SK-N-SH treated with all-trans-retinoic acid at 6 μM for 48 hours (cell line): ENCODE results near the gene CDT1.

Source experiments
- ATAC-seq: fragments of 200-7000 bp; cut with Tn5 transposase; 3 replicates; pipeline ENCODE4 v1.9.1; 2020; ENCODE audit warnings: mild to moderate bottlenecking, moderate library complexity
- ARNTL ChIP-seq: fragments of 450-650 bp; formaldehyde crosslinking; IDR thresholded peaks from 2 replicates; pipeline ENCODE4 v1.5.0; 2020; ENCODE audit warnings: low read depth, mild to moderate bottlenecking, moderate library complexity, borderline replicate concordance
- BACH2 ChIP-seq: fragments of 250-450 bp; sonication (Bioruptor Pico); IDR thresholded peaks from 2 replicates; pipeline ENCODE4 v1.9.0; 2021; ENCODE audit warnings: mild to moderate bottlenecking, borderline replicate concordance
- ISL1 ChIP-seq: fragments of 250-450 bp; sonication (Bioruptor Pico); IDR thresholded peaks from 2 replicates; pipeline ENCODE4 v2.1.2; 2022; ENCODE audit warnings: mild to moderate bottlenecking, moderate library complexity
- OSR1 ChIP-seq: fragments of 250-450 bp; sonication (Bioruptor Pico); IDR thresholded peaks from 2 replicates; pipeline ENCODE4 v1.8.0; 2022; ENCODE audit warnings: moderate library complexity, mild to moderate bottlenecking, inconsistent platforms
- PPARA ChIP-seq: fragments of 250-450 bp; sonication (Bioruptor Pico); IDR thresholded peaks from 2 replicates; pipeline ENCODE4 v1.5.0; 2020; ENCODE audit warnings: mild to moderate bottlenecking, borderline replicate concordance
- RARB ChIP-seq: fragments of 250-450 bp; sonication (Bioruptor Pico); IDR thresholded peaks from 2 replicates; pipeline ENCODE4 v1.8.0; 2021; ENCODE audit warnings: mild to moderate bottlenecking, moderate library complexity
- TCF4 ChIP-seq: fragments of 250-450 bp; sonication (Bioruptor Pico); IDR thresholded peaks from 2 replicates; pipeline ENCODE4 v1.8.0; 2021; ENCODE audit warnings: mild to moderate bottlenecking, moderate library complexity, borderline replicate concordance
- TOX ChIP-seq: fragments of 250-450 bp; sonication (Bioruptor Pico); IDR thresholded peaks from 2 replicates; pipeline ENCODE4 v1.8.0; 2021; ENCODE audit warnings: mild to moderate bottlenecking, moderate library complexity, borderline replicate concordance
- ZC3H10 ChIP-seq: fragments of 250-450 bp; sonication (Bioruptor Pico); IDR thresholded peaks from 2 replicates; pipeline ENCODE4 v1.5.1; 2021; ENCODE audit warnings: mild to moderate bottlenecking, moderate library complexity
- ZFP3 ChIP-seq: fragments of 250-450 bp; sonication (Bioruptor Pico); IDR thresholded peaks from 2 replicates; pipeline ENCODE4 v1.5.0; 2020; ENCODE audit warnings: mild to moderate bottlenecking, moderate library complexity
- ZFP30 ChIP-seq: fragments of 450-650 bp; formaldehyde crosslinking; IDR thresholded peaks from 2 replicates; pipeline ENCODE4 v1.5.0; 2022; ENCODE audit warnings: mild to moderate bottlenecking, moderate library complexity
- ZNF70 ChIP-seq: fragments of 450-650 bp; formaldehyde crosslinking; IDR thresholded peaks from 2 replicates; pipeline ENCODE4 v1.5.0; 2020; ENCODE audit warnings: mild to moderate bottlenecking, moderate library complexity
- ZNF8 ChIP-seq: fragments of 450-650 bp; formaldehyde crosslinking; IDR thresholded peaks from 2 replicates; pipeline ENCODE4 v1.5.0; 2020; ENCODE audit warnings: mild to moderate bottlenecking, moderate library complexity
- TF ChIP-seq, protein P1 (sequence below): fragments of 250-450 bp; sonication (Bioruptor Pico); IDR thresholded peaks from 2 replicates; pipeline ENCODE4 v1.8.0; 2020; ENCODE audit warnings: mild to moderate bottlenecking, moderate library complexity, borderline replicate concordance
- TF ChIP-seq, protein P2 (sequence below): fragments of 250-450 bp; sonication (Bioruptor Pico); IDR thresholded peaks from 2 replicates; pipeline ENCODE4 v1.5.1; 2021; ENCODE audit warnings: mild to moderate bottlenecking, moderate library complexity
- TF ChIP-seq, protein P3 (sequence below): fragments of 250-450 bp; sonication (Bioruptor Pico); IDR thresholded peaks from 2 replicates; pipeline ENCODE4 v1.8.0; 2021; ENCODE audit warnings: low read depth, mild to moderate bottlenecking, moderate library complexity, borderline replicate concordance
- TF ChIP-seq, protein P4 (sequence below): fragments of 250-450 bp; sonication (Bioruptor Pico); IDR thresholded peaks from 2 replicates; pipeline ENCODE4 v1.5.1; 2020; ENCODE audit warnings: low read depth, mild to moderate bottlenecking, moderate library complexity

Gene CDT1

DNA sequence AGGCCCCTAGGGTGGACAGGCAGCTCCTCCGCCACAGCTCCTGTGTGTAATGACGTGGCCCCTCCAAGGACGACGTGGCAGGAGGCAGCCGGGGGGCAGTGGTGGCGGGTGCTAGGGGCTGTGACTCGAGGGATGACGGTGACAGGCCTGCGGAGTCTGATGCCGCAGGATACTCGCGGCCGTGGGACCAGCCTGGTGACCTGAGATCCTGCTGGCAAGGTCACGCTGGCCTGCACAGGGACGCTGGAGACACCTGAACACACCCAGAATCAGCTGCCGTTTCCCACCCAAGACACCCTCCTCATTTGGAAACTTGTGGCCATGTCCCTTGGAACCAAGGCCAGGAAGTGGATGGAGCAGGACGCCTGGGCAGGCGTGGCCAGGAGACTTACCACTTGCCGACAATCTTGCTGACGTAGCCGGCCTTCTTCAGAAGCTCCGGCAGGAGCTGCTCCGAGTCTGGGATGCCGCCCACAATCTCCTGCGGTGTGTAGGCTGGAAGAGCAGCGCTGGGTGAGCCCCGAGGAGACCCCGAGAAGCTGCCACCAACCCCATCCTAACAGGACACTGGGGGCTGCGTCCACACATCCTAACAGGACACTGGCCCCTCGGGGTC is 37.1 kb downstream of the CDT1 start:
- ATAC-seq: no peak
- TF ChIP-seq, protein P1, sequence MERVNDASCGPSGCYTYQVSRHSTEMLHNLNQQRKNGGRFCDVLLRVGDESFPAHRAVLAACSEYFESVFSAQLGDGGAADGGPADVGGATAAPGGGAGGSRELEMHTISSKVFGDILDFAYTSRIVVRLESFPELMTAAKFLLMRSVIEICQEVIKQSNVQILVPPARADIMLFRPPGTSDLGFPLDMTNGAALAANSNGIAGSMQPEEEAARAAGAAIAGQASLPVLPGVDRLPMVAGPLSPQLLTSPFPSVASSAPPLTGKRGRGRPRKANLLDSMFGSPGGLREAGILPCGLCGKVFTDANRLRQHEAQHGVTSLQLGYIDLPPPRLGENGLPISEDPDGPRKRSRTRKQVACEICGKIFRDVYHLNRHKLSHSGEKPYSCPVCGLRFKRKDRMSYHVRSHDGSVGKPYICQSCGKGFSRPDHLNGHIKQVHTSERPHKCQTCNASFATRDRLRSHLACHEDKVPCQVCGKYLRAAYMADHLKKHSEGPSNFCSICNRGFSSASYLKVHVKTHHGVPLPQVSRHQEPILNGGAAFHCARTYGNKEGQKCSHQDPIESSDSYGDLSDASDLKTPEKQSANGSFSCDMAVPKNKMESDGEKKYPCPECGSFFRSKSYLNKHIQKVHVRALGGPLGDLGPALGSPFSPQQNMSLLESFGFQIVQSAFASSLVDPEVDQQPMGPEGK: no peak
- no peak for TF ChIP-seq ZNF70 (CRISPR knock-in tag)
- TF ChIP-seq PPARA (CRISPR knock-in tag): no peak
- no peak for TF ChIP-seq TCF4 (CRISPR knock-in tag)
- no peak for TF ChIP-seq TOX (CRISPR knock-in tag)

DNA sequence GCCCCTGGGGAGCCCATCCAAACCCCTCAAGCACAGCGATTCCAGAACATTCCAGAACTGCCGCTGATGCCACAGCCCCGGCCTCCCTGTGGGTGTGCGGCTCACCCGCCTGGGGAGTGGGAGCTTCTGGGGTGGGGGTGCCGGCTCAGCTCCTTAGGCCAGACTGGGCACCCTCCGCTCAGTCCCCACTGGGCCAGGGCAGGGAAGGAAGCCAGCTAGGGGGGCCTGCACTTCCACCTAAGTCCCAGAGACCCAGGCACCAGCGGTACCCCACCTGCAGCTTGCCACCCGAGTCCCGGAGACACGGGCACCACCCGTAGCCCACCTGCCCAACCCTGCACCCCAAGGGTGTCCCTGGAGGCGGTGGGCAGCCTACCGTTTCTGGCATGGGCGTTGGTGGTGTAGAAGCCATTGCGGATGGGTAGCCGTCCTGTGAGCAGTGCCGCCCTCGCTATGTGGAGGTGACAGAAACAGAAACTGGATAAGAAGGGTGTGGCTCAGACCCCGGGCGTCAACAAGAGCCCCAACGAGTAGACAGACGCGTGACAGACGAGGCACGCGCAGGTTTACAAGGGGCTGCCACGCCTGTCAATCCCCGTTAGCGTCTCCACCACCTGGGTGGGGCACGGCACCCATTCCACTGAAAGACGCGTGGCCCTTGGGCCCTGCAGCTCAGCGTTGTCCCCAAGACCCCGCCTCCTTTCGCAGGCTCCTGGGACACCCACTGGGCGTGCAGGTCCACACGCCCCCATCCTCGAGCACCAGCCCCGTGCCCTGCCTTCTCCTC is 38.1 kb downstream of the CDT1 start:
- TF ChIP-seq TCF4 (CRISPR knock-in tag) (no peak), ISL1 (CRISPR knock-in tag) (no peak), PPARA (CRISPR knock-in tag) (no peak), ZFP3 (CRISPR knock-in tag) (no peak), ARNTL (CRISPR knock-in tag) (no peak)
- TF ChIP-seq, protein P1: no peak
- TF ChIP-seq, protein P2, sequence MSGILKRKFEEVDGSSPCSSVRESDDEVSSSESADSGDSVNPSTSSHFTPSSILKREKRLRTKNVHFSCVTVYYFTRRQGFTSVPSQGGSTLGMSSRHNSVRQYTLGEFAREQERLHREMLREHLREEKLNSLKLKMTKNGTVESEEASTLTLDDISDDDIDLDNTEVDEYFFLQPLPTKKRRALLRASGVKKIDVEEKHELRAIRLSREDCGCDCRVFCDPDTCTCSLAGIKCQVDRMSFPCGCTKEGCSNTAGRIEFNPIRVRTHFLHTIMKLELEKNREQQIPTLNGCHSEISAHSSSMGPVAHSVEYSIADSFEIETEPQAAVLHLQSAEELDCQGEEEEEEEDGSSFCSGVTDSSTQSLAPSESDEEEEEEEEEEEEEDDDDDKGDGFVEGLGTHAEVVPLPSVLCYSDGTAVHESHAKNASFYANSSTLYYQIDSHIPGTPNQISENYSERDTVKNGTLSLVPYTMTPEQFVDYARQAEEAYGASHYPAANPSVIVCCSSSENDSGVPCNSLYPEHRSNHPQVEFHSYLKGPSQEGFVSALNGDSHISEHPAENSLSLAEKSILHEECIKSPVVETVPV (CRISPR knock-in tag): no peak
- no peak for ATAC-seq

DNA sequence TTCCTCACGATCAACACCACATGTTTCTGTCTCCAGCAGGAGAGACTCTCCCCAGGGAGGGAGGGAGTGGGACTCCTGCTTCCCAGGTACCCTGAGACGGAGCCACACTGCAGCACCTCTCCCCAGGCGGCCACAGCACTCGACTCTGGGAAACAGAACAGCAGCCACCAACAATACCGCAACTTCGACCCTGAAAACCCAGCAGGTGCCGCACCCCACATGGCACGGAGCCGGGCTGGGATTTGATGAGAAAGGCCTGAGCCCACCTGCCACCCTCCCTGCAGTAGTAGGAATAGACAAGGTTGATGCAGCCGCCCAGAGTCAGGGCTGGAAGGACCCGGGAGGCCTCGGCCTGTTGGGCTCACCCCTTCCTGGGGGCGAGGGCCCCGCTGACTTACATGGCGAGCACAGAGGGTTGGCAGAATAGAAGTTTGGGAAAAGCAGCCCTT is 38.7 kb downstream of the CDT1 start:
- TF ChIP-seq ZC3H10: no peak
- no peak for TF ChIP-seq RARB (CRISPR knock-in tag)
- no peak for TF ChIP-seq ZFP30 (CRISPR knock-in tag)
- TF ChIP-seq, protein P2 (CRISPR knock-in tag): no peak
- no peak for TF ChIP-seq OSR1 (CRISPR knock-in tag)
- TF ChIP-seq, protein P1: no peak
- no peak for TF ChIP-seq ZNF8 (CRISPR knock-in tag)
- TF ChIP-seq BACH2 (CRISPR knock-in tag): no peak
- no peak for TF ChIP-seq ISL1 (CRISPR knock-in tag)
- no peak for TF ChIP-seq ARNTL (CRISPR knock-in tag)
- TF ChIP-seq, protein P3, sequence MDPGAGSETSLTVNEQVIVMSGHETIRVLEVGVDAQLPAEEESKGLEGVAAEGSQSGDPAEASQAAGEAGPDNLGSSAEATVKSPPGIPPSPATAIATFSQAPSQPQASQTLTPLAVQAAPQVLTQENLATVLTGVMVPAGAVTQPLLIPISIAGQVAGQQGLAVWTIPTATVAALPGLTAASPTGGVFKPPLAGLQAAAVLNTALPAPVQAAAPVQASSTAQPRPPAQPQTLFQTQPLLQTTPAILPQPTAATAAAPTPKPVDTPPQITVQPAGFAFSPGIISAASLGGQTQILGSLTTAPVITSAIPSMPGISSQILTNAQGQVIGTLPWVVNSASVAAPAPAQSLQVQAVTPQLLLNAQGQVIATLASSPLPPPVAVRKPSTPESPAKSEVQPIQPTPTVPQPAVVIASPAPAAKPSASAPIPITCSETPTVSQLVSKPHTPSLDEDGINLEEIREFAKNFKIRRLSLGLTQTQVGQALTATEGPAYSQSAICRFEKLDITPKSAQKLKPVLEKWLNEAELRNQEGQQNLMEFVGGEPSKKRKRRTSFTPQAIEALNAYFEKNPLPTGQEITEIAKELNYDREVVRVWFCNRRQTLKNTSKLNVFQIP (CRISPR knock-in tag): no peak
- TF ChIP-seq, protein P4, sequence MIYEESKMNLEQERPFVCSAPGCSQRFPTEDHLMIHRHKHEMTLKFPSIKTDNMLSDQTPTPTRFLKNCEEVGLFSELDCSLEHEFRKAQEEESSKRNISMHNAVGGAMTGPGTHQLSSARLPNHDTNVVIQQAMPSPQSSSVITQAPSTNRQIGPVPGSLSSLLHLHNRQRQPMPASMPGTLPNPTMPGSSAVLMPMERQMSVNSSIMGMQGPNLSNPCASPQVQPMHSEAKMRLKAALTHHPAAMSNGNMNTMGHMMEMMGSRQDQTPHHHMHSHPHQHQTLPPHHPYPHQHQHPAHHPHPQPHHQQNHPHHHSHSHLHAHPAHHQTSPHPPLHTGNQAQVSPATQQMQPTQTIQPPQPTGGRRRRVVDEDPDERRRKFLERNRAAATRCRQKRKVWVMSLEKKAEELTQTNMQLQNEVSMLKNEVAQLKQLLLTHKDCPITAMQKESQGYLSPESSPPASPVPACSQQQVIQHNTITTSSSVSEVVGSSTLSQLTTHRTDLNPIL (CRISPR knock-in tag): no peak
- ATAC-seq: no peak
